ENCODE results near the gene SON. TPM values are rescaled to one million over a fixed set of nuclear protein-coding genes. Genes with fewer than 3 reads are reported as not detected.

The SON gene
- total RNA-seq, 2 experiments from 2014 or later = 267 to 276 TPM

GRCh38 chr21:33554982-33555344, 12.1 kb downstream of the SON start:
- ChIA-PET CTCF (interaction anchor here (0.8 to 2.5 kb wide), 7 partner anchors 9 to 73 kb away, joined by 3 to 10 read pairs (median 3); no protein-coding TSS in a partner anchor), POLR2A (interaction anchor here (0.7 to 7.4 kb wide), 7 partner anchors 12 to 38 kb away, joined by 3 to 44 read pairs (median 5); partner anchors contain the start of genes DONSON, GART and SON)
- no peak for TF ChIP-seq CTCF (IDR thresholded peaks at IDR 0.05)
- Mint-ChIP-seq H3K4me3 (no peak overlapping the region), H3K27me3 (no peaks in the 10 kb centered on the region), H3K36me3 (ENCODE audit: low read depth) (peaks cover 84% of the 10 kb centered on the region), H3K9me3 (no peaks in the 10 kb centered on the region), H3K4me1 (ENCODE audit: low read depth) (peaks cover 54% of the 10 kb centered on the region), H3K27ac (no peak overlapping the region)
- ATAC-seq (no peak), DNase-seq (no peak)
- intact Hi-C loops (cut with micrococcal nuclease) = no loop called here

- Mint-ChIP-seq H3K27me3 (no peaks in the 10 kb centered on the region), H3K4me1 (ENCODE audit: low read depth) (peaks cover 66% of the 10 kb centered on the region), H3K27ac (no peak overlapping the region), H3K36me3 (ENCODE audit: low read depth) (peaks cover 84% of the 10 kb centered on the region), H3K9me3 (no peaks in the 10 kb centered on the region), H3K4me3 (no peak overlapping the region)
- intact Hi-C loops (cut with micrococcal nuclease) = no loop called here
- TF ChIP-seq CTCF (IDR thresholded peaks at IDR 0.05) = no peak
- ATAC-seq (no peak), DNase-seq (no peak)
- ChIA-PET CTCF (interaction anchor here (1.1 to 3.4 kb wide), 5 partner anchors 12 to 52 kb away, joined by 3 to 17 read pairs (median 5); no protein-coding TSS in a partner anchor), POLR2A (interaction anchor here (1.0 to 7.4 kb wide), 7 partner anchors 8 to 25 kb away, joined by 3 to 44 read pairs (median 4); partner anchors contain the start of genes GART and SON)
Observed at GRCh38 chr21:33557447-33557846, 14.6 kb downstream of the SON start.

GRCh38 chr21:33558777-33559421, 16.1 kb downstream of the SON start:
- ChIA-PET POLR2A (interaction anchor here (0.6 to 7.4 kb wide), 4 partner anchors 13 to 150 kb away, joined by 3 to 44 read pairs (median 3); partner anchors contain the start of genes GART and SON), CTCF (interaction anchor here (1.0 to 3.4 kb wide), 3 partner anchors 11 to 47 kb away, joined by 3 to 17 read pairs (median 4); no protein-coding TSS in a partner anchor)
- DNase-seq (no peak), ATAC-seq (no peak)
- H3K27ac Mint-ChIP-seq = peak overlapping the region; percentile 25
- peaks cover 81% of the 10 kb centered on the region for H3K36me3 Mint-ChIP-seq (ENCODE audit: low read depth)
- intact Hi-C loops (cut with micrococcal nuclease) = no loop called here
- no peak overlapping the region for H3K4me3 Mint-ChIP-seq
- H3K9me3 Mint-ChIP-seq = no peaks in the 10 kb centered on the region
- peaks cover 62% of the 10 kb centered on the region for H3K4me1 Mint-ChIP-seq (ENCODE audit: low read depth)
- TF ChIP-seq CTCF (IDR thresholded peaks at IDR 0.05) = no peak
- H3K27me3 Mint-ChIP-seq = no peaks in the 10 kb centered on the region

- no peaks in the 10 kb centered on the region for H3K9me3 Mint-ChIP-seq
- ATAC-seq (no peak), DNase-seq (no peak)
- intact Hi-C loops (cut with micrococcal nuclease) = no loop called here
- ChIA-PET CTCF (interaction anchor here (1.0 to 3.4 kb wide), 2 partner anchors 15 to 46 kb away, joined by 3 to 17 read pairs; no protein-coding TSS in a partner anchor), POLR2A (interaction anchor here (1.2 to 7.4 kb wide), 3 partner anchors 11 to 17 kb away, joined by 3 to 44 read pairs (median 3); partner anchors contain the start of genes GART and SON)
- no peaks in the 10 kb centered on the region for H3K27me3 Mint-ChIP-seq
- H3K36me3 Mint-ChIP-seq (ENCODE audit: low read depth) = peaks cover 75% of the 10 kb centered on the region
- H3K27ac Mint-ChIP-seq = no peak overlapping the region
- H3K4me1 Mint-ChIP-seq (ENCODE audit: low read depth) = peaks cover 53% of the 10 kb centered on the region
- H3K4me3 Mint-ChIP-seq = no peak overlapping the region
- TF ChIP-seq CTCF (IDR thresholded peaks at IDR 0.05) = no peak
Observed at GRCh38 chr21:33559813-33560212, 17.0 kb downstream of the SON start.

- no peak for TF ChIP-seq CTCF (IDR thresholded peaks at IDR 0.05)
- ChIA-PET CTCF (interaction anchor here (1.2 to 1.4 kb wide), 2 partner anchors 21 to 23 kb away, joined by 3 to 4 read pairs; no protein-coding TSS in a partner anchor), POLR2A (interaction anchor here (0.6 to 7.4 kb wide), 4 partner anchors 9 to 187 kb away, joined by 3 to 44 read pairs (median 4); partner anchors contain the start of genes GART and SON)
- peaks cover 44% of the 10 kb centered on the region for H3K4me1 Mint-ChIP-seq (ENCODE audit: low read depth)
- peaks cover 66% of the 10 kb centered on the region for H3K36me3 Mint-ChIP-seq (ENCODE audit: low read depth)
- no peak for DNase-seq
- intact Hi-C loops (cut with micrococcal nuclease) = no loop called here
- H3K27ac Mint-ChIP-seq = peak overlapping the region; percentile 67
- H3K4me3 Mint-ChIP-seq = no peak overlapping the region
- no peak for ATAC-seq
- no peaks in the 10 kb centered on the region for H3K9me3 Mint-ChIP-seq
- H3K27me3 Mint-ChIP-seq = no peaks in the 10 kb centered on the region
Observed at GRCh38 chr21:33560965-33561364, 18.1 kb downstream of the SON start.
